Mononuclear cell (primary cell): Measurements from ENCODE around the gene SOHLH1. TPM values are rescaled to one million over a fixed set of nuclear protein-coding genes. Genes with fewer than 3 reads are reported as not detected.

ENCODE experiments used
- H3K27me3 ChIP-seq: 2 replicates; pipeline ENCODE4 v1.6.0; 2011; ENCODE audit warnings: low read length, control low read depth; ENCODE audit not compliant: insufficient read depth
- H3K4me1 ChIP-seq: 2 replicates; pipeline ENCODE4 v1.5.1; 2011; ENCODE audit warnings: mild to moderate bottlenecking, low read length, control low read depth; ENCODE audit not compliant: insufficient read depth
- H3K4me3 ChIP-seq: 2 replicates; pipeline ENCODE4 v1.5.1; 2011; ENCODE audit warnings: mild to moderate bottlenecking, low read length, moderate library complexity
- H3K9me3 ChIP-seq: 2 replicates; pipeline ENCODE4 v1.5.1; 2011; ENCODE audit warnings: low read depth, mild to moderate bottlenecking, control low read depth, low read length
- total RNA-seq: library from RNA; depleted of rRNA; stranded (reverse); fragments of >200 nt; gene quantifications from one replicate; pipeline ENCODE4 v1.2.3, GENCODE V29; 2012

SOHLH1 gene
- total RNA-seq, 1 donor, result not detected

DNA sequence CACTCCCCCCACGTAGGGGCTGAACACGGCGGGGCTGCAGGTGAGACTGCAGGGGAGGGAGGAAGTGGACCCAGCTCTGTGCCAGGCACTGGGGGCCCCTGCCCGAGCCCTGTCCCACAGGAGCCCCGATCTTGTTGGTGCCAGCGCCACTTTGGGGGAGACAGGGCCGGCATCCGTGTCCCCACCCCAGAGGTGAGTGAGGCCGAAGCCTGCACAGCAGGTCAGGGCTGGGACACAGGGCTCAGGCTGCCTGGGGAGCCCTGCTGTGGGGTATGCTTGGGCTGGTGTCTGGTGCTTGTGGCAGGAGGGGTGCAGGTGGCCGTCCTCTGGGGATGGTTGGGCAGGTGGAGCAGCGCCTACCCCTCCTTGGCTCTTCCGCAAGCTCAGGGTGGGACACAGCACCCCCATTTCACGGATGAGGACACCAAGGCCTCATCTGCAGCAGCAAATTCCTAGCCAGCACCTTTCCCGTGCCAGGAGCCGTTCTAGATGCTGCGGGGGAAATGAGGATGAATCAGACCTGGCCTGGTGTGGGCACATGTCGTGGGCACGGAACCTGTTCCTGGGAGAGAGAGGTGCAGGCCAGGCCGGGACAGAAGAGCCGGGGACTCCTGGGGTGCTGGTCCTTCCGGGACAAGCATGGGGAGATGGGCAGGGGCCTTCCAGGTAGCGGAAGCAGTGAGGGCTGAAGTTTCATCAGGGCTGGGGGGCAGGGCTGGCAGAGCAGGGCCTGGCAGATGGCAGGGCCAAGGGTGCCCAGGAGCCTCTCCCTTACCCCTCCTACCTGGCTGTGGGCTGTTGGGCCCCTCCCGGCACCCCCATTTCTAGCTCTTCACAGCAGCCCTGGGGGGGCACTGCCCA lies 37.9 kb upstream of the SOHLH1 start:
- no peaks in the 10 kb centered on the region for H3K4me1 ChIP-seq
- H3K9me3 ChIP-seq, result no peaks in the 10 kb centered on the region
- no peaks in the 10 kb centered on the region for H3K27me3 ChIP-seq
- H3K4me3 ChIP-seq, result no peak overlapping the region

DNA sequence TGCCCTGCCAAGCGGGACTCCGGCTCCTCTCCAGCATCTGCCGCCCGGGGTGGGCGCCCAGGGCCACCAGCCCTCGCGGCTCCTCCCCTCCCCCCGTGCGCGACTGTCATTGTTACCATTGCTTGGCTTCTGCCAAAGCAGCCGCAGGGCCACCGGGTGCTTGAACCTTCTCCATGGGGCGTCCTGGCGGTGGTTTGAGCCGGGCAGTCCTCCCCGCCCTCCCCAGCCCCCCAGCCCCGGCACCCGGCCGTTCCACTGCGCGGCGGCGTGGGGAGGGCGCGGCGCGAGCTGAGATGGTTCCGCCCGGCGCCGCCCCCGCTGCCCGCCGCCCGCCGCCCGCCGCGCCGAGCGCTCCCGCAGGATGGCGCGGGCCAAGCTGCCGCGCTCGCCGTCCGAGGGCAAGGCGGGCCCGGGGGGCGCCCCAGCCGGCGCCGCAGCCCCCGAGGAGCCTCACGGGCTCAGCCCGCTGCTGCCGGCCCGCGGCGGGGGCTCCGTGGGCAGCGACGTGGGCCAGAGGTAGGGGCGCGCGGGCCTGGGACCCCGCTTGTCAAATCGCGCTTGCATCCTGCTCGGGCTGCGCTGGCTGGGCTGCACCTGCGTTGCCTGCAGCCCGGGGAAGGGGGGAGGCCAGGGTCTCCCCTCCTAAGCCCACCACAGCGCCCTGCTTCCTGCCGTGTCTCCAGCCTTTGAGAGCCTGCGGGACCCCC lies 37.1 kb upstream of the SOHLH1 start:
- no peaks in the 10 kb centered on the region for H3K4me1 ChIP-seq
- H3K9me3 ChIP-seq, result no peaks in the 10 kb centered on the region
- no peak overlapping the region for H3K4me3 ChIP-seq
- no peaks in the 10 kb centered on the region for H3K27me3 ChIP-seq

DNA sequence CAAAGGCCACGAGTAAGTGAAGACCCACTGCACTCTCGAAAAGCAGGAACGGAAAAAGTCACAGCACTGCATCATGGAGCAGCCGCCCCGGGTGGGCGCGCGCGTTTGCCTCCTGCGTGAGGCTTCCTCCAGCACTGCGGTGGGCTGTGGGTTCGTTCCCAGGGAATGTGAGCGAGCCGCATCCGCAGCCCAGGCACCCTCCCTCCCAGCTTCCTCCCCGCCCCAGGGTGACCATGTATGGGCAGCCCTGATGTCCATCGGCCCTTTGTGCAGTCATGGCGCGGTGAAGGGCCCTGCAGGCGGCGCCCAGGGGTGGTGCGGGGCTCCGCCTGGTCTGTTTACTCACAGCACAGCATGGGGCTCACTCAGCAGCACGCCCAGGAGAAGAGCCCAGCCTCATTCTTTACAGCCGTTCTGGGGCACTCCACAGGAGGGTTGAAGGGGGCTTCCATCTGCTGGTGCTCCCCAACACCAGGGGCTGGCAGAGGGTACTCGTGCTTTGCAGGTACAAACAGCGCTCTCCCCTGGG lies 35.4 kb upstream of the SOHLH1 start:
- no peaks in the 10 kb centered on the region for H3K9me3 ChIP-seq
- no peaks in the 10 kb centered on the region for H3K27me3 ChIP-seq
- H3K4me1 ChIP-seq, result no peaks in the 10 kb centered on the region
- no peak overlapping the region for H3K4me3 ChIP-seq

DNA sequence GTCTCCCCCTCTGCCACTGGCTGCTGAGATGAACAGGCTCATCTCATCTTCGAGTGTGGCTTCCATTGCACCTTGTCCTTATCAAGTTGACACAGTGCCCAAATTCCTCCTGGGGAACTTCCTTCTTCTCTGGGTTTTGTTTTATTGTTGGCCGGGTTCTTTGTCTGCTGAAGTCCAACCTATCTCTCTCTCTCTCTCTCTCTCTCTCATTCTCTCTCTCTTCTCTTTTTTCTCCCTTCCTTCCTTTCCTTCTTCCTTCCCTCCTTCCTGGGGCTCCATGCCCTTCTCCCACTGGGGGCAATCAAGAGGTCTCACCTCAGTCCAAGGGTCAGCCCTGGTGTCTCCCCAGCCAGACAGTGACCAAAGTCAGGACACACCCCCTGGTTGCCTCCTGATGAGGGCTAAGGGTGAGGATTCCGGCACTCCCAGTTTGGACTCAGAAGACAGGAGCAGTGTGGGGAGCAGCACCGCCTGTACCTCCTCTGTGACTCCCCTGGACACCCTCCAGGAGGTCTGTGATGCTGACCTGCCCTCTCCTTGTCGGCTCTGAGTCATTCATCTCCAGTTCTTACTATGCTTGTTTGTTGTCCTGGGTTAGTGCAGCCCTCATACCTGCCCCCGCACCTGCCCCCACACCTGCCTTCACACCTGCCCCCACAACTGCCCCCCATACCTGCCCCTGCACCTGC lies 33.4 kb upstream of the SOHLH1 start:
- no peaks in the 10 kb centered on the region for H3K27me3 ChIP-seq
- H3K9me3 ChIP-seq, result no peaks in the 10 kb centered on the region
- no peak overlapping the region for H3K4me3 ChIP-seq
- no peaks in the 10 kb centered on the region for H3K4me1 ChIP-seq

DNA sequence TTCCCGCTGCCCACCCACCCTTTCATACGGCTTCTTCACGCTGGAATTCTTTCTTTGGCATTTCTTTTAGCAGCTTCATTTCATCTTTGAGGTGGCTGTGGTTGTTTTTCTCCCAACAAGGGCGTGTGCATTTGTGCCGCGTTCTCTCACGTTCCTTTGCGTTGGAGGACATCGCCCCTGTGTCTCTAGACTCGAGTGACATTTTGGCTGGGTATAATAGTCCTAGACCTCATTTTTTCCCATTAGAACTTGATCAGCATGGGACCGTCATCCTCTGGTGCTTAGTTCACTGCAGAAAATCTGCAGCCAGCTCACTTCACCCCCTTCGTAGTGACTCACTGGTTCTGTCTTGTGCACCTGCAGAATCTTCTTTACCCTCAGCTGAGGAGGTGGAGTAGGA lies 32.2 kb upstream of the SOHLH1 start:
- Histone ChIP-seq H3K4me3 (no peak overlapping the region), H3K27me3 (no peaks in the 10 kb centered on the region), H3K9me3 (no peaks in the 10 kb centered on the region), H3K4me1 (no peaks in the 10 kb centered on the region)

DNA sequence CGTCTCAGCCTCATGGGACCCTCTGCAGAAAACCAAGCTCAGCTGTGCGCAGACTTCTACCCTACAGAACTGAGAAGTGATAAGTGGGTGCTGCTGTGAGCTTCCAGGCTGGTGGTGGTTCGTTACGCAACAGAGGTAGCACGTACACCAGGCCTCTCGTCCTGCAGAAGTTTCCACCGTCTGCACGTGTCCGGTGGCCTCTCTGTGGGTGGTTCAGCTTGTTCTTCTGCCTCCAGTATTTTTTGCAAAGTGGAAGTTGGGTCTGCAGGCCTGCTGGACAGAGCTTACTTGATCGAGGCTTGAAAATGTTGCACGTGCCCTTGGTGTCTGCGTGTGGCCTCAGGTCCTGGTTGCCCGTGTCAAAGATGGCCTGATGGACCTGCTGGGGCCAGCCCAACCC lies 30.2 kb upstream of the SOHLH1 start:
- H3K4me3 ChIP-seq, result no peak overlapping the region
- H3K9me3 ChIP-seq, result no peaks in the 10 kb centered on the region
- no peaks in the 10 kb centered on the region for H3K27me3 ChIP-seq
- no peaks in the 10 kb centered on the region for H3K4me1 ChIP-seq

DNA sequence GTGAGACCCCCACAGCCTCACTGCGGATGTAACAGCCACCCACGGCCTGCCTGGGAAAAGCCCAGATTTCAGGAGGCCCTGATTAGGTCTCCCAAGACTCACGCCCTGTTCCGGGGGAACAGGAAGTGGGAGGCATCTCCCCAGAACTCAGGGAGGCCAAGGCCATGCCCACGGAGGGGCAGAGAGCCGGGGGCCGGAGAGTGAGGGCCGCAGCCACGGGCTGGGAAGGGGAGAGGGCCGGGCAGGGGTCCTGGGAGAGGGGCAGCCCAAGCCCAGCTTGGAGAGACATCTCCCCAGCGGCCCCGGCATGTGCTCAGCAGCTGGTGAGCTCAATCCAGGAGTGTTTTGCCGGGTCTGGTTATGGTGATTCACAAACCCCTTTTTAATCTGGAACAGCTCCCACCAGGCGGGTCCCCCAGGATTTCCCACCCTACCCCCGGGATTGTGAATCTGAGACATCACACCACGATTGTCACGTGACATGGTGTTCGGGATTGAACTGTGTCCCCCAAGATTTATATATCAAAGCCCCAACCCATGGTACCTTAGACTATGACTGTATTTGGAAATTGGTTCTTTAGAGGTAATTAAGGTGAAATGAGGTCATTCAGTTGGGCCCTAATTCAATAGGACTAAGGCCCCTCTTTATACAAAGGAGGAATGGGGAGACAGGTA lies 29.3 kb upstream of the SOHLH1 start:
- H3K4me1 ChIP-seq, result no peaks in the 10 kb centered on the region
- no peaks in the 10 kb centered on the region for H3K27me3 ChIP-seq
- no peak overlapping the region for H3K4me3 ChIP-seq
- no peaks in the 10 kb centered on the region for H3K9me3 ChIP-seq

DNA sequence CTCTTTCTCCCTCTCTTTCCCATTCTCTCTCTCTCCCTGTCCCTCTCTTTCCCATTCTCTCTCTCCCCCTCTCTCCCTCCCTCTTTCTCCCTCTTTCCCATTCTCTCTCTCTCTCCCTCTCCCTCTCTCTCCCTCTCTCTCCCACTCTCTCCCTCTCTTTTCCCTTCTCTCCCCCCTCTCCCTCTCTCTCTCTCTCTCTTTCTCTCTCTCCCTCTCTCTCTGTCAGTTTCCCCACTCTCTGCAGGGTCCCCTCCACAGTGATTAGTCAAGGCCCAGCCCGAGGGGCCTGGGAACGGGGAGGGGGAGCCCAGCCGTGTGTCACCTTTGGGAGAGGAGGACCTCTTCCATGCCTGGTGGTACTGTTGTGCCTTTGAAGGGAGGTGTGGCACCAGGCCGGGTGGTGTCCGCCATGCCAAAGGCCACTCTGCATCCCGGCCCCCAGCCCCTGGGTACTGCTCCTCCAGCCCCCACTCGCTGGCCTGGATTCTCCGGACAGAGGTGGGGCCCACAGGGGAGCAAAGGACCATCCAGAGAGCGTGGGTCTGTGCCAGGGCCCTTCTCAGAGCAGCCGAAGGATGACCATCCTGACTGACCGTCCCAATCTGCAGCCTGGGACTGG lies 28.1 kb upstream of the SOHLH1 start:
- no peaks in the 10 kb centered on the region for H3K9me3 ChIP-seq
- no peaks in the 10 kb centered on the region for H3K27me3 ChIP-seq
- H3K4me1 ChIP-seq, result no peaks in the 10 kb centered on the region
- no peak overlapping the region for H3K4me3 ChIP-seq

DNA sequence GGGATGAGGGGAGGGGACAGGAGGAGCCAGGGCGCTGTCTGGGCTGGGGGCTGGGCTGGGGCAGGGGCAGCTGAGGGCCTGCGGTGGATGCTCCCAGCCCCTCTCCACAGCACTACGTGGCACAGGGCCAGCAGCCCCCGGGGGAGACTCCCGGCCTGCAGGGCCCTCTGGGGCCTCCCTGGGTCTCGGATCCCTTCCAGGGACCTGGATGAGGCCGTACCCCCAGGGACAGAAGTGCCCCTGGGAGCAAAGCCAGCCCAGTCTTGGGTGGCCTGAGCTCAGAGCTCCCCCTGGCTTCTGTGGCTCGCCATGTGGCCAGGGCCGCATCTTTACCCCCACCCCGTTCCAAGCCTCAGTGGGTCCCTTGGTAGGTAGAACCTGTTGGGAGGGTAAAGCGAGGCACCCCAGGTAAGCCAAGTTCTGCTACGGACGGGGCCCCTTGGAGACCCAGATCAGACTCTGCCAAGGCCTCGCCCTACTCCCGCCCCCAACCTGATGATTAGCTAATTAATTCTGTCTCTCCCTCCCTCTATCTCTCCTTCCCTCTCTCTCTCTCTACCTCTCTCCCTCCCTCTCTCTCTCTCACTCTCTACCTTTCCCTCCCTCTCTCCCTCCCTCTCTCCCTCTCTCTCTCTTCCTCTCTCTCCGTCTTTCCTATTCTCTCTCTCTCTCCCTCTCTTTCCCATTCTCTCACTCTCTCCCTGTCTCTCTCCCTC lies 27.0 kb upstream of the SOHLH1 start:
- H3K4me3 ChIP-seq, result no peak overlapping the region
- no peaks in the 10 kb centered on the region for H3K9me3 ChIP-seq
- no peaks in the 10 kb centered on the region for H3K27me3 ChIP-seq
- no peaks in the 10 kb centered on the region for H3K4me1 ChIP-seq

DNA sequence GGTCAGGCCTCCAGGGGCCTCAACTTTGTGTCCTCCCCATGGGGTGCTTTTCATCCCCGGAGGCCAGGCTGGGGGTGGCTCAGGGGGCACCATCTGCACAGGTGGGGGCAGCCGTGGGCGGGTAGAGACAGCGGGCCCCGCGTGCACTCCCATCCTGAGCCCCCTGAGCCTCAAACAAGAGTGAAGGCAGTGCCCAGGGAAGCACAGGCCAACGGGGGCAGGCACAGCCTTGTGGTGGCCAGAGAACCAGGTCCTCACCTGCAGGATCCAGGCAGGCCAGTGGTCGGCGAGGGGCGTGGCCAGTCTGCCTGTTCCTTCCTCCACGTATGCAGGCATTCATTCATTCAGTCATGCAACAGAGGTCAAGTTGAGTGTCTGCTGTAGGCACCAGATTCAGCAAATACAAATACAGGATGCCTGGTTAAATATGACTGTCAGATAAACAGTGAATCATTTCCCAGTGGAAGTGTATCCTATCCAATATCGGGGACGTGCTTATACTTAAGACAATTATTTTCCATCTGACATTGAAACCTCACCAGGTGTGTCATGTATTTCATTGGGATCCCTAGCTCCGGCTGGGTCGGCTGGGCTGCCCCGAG lies 25.0 kb upstream of the SOHLH1 start:
- Histone ChIP-seq H3K27me3 (no peaks in the 10 kb centered on the region), H3K4me1 (no peaks in the 10 kb centered on the region), H3K9me3 (no peaks in the 10 kb centered on the region), H3K4me3 (no peak overlapping the region)

DNA sequence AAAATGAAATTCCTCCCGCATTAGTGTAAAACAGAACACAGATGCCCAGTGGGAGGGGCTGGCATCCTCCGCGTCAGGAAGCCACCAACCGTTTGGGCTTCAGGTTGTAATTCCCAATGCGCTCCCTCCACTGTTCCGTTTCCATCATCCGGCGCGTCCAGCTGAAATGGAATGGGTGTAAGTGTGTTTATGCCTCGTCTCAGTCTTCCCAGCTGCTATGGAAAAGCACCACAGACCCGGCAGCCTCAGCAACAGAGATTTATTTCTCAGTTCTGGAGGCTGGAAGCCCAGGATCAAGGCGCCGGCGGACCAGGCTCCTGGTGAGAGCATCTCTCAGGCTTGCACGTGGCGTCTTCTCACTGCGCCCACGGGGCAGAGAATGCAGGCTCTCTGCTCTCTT lies 23.1 kb upstream of the SOHLH1 start:
- no peaks in the 10 kb centered on the region for H3K4me1 ChIP-seq
- H3K27me3 ChIP-seq, result no peaks in the 10 kb centered on the region
- H3K4me3 ChIP-seq, result no peak overlapping the region
- no peaks in the 10 kb centered on the region for H3K9me3 ChIP-seq

DNA sequence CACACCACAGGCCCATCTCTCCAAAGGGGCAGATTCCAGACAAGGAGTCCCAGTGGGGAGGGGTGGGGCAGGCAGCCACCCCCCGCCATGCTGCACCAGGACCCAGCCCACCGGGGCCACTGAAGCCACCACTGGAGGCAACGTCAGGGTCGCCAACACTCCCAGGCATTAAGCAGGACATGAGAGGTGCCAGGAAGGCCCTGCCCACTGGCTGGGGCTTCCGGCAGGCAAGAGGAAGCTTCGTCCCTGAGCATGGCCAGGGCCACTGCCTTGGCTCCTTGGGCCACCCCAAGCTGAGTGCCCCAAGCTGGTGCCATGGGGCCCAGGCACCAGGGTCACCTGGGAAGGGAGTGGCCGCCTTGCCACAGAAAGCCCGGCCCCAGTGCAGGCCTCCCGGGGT lies 20.2 kb upstream of the SOHLH1 start:
- Histone ChIP-seq H3K9me3 (no peaks in the 10 kb centered on the region), H3K27me3 (peaks cover 8% of the 10 kb centered on the region), H3K4me1 (no peaks in the 10 kb centered on the region), H3K4me3 (no peak overlapping the region)

DNA sequence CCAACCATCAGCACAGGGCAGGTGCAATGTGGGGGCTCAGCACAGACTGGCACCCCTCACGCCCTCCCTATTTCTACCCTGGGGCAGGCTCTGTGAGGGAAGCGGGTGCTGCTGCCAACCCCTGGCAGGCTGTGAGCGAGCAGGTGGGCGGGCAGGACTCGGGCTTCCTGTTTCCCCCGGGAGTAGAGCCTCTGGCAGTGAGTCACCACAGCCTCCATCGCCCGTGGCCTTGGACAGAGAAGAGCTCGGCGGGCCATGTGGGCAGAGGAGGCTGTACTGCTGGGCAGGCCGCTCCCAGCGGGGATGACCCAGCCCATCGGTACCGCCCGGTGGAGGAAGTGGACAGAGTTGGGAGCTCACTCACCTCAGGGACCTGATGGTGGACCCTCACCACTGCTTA lies 19.3 kb upstream of the SOHLH1 start:
- H3K4me1 ChIP-seq, result no peaks in the 10 kb centered on the region
- H3K4me3 ChIP-seq, result no peak overlapping the region
- H3K27me3 ChIP-seq, result peaks cover 8% of the 10 kb centered on the region
- no peaks in the 10 kb centered on the region for H3K9me3 ChIP-seq

DNA sequence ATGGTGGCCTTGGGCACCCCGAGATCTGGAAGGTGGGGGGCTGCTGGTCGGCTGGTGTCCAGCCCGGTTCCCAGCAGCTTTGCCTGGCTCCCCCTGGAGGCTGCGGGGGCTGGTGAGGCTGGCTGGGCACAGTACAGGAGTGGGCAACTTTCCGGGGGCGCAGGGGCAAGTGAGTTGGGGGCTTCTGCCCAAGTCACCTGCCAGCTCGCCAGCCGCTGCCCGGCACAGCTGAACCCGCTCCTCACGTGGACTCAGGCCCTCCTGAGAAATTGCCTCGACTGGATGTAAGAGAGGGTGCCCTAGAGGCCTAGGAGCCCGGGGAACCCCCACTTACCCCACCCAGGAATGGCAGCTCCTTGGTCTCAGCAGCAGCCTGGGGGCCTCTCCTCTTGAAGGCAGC lies 18.1 kb upstream of the SOHLH1 start:
- H3K9me3 ChIP-seq, result no peaks in the 10 kb centered on the region
- H3K4me1 ChIP-seq, result no peaks in the 10 kb centered on the region
- no peak overlapping the region for H3K4me3 ChIP-seq
- peaks cover 11% of the 10 kb centered on the region for H3K27me3 ChIP-seq
